SHP77 treated with DMSO at 0.1 percent for 48 hours (cell line): ENCODE data around the gene SBF2.

Source experiments
- DNase-seq: peaks from one replicate; lab custom pipeline; 2025; lab: John Stamatoyannopoulos, UW

SBF2 gene

GRCh38 chr11:9851366-9851765 lies 442.7 kb downstream of the SBF2 start:
- no peak for DNase-seq

GRCh38 chr11:9850224-9850895 lies 443.7 kb downstream of the SBF2 start:
- no peak for DNase-seq

DNA sequence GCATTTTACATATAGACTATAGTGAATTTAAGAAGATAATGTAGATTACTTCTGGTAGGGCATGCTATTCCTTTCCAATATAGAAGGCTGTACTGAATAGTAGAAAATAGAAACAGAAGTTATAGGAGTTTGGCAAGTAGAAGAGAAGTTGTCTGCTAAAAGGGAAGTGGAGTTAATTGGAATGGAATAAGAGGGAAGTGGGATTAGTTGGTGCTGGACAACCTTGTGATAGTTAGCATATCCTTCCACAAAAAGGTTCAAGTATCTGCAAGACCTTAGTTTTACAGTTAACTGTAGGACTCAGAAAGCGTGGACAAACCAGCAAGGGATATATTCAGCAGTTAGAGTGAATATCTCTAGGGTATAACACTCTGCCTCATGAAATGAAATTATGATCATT lies 444.6 kb downstream of the SBF2 start:
- no peak for DNase-seq

- no peak for DNase-seq
Observed at GRCh38 chr11:9847636-9848035, 446.4 kb downstream of the SBF2 start.

DNA sequence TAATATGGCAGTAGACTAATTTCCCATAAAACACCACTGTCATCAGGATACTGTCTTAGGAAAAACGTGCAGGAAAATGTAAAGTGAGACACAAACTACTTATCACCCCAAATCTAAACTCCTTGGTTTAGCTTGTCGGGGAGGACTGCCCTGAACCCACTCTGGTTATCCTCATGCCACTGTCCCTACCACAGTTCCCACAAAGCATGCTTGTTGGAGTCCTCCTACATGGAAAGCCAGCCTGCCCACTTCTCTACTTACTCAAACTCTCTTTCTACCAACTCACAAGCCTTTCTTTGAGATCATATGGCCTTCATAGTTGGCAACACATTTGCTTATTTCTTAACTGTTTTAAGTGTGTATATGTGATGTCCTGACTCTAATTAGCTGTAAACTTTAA lies 451.1 kb downstream of the SBF2 start:
- DNase-seq = no peak

- DNase-seq = no peak
Observed at GRCh38 chr11:9840460-9841004, 453.5 kb downstream of the SBF2 start.

- no peak for DNase-seq
Observed at GRCh38 chr11:9839550-9839949, 454.5 kb downstream of the SBF2 start.

DNA sequence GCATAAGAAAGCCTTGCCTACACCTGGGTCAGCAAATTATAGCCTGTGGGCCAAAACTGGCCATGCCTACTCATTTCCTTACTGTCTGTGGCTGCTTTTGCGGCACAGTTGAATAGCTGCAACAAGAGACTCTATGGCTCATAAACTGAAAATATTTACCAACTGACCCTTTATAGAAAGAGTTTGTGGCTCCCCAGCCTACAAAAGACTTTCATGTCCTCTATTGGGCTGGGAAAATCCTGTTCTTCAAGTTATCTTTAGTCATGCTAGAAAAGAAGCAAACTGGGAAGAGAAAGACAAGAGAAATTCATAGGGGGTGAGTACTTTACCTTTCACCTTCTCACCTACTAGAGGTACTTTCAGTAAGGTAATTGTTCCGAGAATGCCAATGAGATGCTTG lies 455.1 kb downstream of the SBF2 start:
- no peak for DNase-seq

- no peak for DNase-seq
Observed at GRCh38 chr11:9838229-9838628, 455.8 kb downstream of the SBF2 start.

GRCh38 chr11:9834291-9834690 lies 459.7 kb downstream of the SBF2 start:
- DNase-seq = no peak

DNA sequence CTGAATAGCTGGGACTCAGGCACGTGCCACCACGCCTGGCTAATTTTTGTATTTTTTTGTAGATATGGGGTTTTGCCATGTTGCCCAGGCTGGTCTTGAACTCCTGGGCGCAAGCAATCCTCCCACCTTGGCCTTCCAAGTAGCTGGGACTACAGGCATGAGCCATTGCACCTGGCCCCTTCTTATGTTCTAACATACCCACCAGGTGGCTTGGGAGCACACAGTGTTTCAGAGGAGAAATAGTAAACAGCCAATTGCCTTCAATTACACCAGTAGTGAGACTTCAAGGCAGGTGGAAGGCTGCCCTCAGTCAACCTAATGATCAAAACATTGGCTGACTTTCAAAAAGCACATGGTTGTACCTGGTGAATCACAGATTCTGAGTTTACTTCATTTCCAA lies 462.9 kb downstream of the SBF2 start:
- no peak for DNase-seq

DNA sequence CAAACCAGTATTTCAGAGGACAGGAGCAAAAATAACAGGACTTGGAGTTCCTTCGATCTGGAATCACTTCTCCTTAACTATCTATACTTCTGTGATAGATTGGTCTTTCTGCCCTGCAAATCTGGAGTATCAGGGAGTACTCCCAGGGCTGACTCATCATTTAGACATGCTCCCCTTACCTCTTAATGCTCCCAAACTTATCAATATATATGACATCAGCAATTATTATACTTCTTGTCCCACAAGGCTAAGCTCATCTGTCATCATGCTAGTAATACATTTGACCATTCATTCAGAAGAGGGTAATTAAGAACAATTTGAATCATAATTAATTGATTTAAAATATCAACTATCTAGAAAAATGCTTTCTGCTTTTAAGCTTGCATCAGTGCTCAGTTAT lies 466.3 kb downstream of the SBF2 start:
- DNase-seq = no peak

DNA sequence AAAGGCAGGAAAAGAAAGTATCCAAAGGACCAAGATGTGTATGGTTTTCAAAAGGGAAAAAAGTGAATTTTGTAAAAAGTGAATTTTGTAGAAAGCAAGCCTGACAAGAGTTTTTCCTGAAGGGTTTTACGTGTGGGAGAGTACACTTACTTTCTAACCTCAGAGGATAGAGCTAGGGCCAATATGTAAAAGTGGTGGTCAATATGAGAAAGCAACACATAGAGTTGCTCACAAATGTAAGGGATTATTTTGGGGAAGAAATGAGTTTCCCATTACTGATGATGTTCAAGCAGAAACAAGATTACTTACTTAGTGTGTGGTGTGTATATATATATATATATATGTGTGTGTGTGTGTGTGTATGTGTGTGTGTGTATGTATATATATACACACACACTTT lies 467.6 kb downstream of the SBF2 start:
- no peak for DNase-seq

DNA sequence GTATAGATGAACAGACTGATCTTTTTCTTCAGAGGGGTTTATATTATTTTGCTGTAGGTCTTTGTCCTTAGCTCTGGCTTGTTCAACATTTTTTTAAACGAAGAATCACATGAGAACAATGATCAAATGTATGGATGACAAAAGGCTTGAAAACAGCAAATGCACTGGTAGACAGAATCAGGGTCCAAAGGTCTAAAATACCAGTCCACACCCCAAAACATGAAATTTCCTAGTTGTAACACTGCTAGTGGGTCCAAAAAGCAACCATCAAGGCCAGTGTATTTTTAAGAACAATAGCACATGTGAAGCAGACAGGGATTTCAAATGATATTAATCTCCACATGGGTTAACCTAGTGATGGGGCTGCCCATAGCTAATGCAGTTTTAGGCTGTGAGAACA lies 468.1 kb downstream of the SBF2 start:
- DNase-seq = no peak

- no peak for DNase-seq
Observed at GRCh38 chr11:9825315-9825714, 468.7 kb downstream of the SBF2 start.

DNA sequence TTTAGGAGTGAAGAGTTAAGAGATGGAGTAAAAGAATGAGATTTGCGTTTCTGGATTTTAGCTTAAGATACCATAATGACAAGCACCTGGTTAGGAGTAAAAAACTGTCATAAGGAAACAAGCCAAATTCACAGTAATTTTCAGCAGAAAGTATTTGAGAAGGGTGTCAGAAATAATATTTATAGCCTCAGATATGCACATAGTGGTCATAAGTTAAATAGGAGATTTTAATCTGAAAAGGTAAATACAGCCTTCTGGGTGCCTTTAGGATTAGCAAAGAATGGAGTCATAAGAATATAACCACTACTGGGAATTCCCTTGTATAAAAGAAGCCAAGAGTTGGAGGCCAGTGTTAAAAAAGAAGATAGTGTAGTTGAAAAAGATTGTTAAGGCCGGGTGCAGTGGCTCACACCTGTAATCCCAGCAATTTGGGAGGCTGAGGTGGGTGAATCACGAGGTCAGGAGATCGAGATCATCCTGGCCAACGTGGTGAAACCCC lies 470.1 kb downstream of the SBF2 start:
- DNase-seq = no peak

- no peak for DNase-seq
Observed at GRCh38 chr11:9823439-9823838, 470.6 kb downstream of the SBF2 start.

DNA sequence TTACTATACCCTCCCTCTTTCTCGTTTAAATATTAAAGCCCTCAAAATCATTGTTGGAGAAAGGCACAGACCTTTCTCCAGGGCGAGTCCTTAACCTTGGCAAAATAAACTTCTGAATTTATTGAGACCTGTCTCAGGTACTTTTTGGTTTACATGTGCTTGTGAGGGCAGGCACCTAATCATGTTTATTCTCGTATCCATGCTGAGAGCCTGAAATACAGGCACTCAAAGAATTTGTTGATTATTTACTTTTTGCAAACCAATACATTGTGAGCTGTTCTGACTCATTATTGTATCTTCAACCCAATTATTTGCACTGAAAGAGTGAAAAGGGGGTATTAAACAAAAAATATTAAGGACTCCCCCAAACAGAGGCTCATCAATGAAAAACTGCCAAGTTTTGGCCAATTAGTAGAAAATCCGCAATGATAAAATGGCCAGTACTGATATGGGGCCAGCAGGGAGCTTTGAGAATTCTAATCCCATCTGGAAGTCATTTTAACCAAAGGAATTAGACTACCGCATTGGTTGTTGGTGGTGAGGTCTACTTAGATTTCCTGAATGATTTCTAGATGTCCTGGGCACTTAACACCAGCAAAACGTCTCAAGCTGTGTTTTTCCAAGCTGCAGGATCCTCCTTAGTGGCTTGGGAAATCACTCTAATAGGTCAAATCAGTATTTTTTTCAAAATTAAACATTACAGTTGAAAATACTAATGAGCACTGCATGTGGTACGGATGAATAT lies 472.8 kb downstream of the SBF2 start:
- no peak for DNase-seq

DNA sequence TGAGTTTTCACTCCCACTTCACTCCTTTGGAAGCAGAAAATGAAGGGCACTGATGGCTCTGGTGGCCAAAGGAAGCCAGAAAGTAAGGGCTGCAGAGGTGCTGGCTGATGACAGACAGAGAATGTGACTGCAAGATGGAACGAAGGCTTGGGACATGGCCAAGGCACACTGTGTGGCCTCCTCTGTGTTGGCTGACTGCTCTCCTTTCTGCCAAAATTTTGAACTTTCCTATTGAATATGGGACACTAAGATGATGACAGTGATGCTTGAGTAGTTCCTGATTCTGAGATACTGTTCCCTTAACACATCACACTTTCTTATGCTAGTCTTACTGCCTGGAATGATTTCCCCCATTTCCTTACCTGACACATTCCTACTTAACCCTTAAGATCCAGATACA lies 473.8 kb downstream of the SBF2 start:
- no peak for DNase-seq

DNA sequence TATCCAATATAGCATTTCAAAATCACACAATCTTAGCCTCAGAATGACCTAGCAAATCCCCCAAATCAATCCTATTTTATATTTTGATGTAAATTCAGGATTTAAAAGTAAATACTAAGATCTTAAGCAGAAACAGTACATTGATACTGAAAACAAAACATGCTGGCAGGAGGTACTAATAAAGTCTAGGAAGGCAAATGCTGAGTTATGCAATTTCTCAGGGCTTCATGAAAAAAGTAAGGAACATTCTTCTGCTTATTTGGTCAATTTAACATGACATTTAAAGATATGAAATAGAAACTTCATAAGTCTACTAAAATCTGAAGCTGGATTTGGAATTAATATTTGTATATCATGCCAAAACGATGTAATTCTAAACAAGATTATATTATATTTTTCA lies 476.8 kb downstream of the SBF2 start:
- no peak for DNase-seq

- DNase-seq = no peak
Observed at GRCh38 chr11:9815486-9816136, 478.4 kb downstream of the SBF2 start.

- no peak for DNase-seq
Observed at GRCh38 chr11:9814108-9814507, 479.9 kb downstream of the SBF2 start.

DNA sequence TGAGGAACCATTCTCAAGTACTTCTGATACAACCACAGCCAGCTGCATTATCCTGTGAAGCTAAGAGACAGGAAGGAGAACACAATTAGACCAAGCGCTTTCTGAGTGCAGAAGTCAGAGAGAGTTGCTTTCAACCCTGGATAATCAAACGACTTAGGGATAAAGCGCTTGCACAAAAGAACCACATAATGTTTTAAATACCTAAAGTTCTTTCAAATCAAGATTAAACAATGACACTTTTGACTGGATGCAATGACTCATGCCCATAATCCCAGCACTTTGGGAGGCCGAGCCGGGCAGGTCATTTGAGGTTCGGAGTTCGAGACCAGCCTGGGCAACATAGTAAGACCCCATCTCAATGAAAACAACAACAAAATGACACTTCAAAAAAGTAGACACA lies 485.1 kb downstream of the SBF2 start:
- no peak for DNase-seq
